ENCODE results near the gene ZC3H7A. TPM values are rescaled to one million over a fixed set of nuclear protein-coding genes. Genes with fewer than 3 reads are reported as not detected.
A peak's percentile ranks its signal among the peaks of the same experiment; 100 is the strongest.

The ZC3H7A gene, protein sequence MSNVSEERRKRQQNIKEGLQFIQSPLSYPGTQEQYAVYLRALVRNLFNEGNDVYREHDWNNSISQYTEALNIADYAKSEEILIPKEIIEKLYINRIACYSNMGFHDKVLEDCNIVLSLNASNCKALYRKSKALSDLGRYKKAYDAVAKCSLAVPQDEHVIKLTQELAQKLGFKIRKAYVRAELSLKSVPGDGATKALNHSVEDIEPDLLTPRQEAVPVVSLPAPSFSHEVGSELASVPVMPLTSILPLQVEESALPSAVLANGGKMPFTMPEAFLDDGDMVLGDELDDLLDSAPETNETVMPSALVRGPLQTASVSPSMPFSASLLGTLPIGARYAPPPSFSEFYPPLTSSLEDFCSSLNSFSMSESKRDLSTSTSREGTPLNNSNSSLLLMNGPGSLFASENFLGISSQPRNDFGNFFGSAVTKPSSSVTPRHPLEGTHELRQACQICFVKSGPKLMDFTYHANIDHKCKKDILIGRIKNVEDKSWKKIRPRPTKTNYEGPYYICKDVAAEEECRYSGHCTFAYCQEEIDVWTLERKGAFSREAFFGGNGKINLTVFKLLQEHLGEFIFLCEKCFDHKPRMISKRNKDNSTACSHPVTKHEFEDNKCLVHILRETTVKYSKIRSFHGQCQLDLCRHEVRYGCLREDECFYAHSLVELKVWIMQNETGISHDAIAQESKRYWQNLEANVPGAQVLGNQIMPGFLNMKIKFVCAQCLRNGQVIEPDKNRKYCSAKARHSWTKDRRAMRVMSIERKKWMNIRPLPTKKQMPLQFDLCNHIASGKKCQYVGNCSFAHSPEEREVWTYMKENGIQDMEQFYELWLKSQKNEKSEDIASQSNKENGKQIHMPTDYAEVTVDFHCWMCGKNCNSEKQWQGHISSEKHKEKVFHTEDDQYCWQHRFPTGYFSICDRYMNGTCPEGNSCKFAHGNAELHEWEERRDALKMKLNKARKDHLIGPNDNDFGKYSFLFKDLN
- 65.0 and 67.2 TPM in 2 replicates for total RNA-seq (2021)
- percentile 86 among the genes with signal in this experiment for Bru-seq, nascent RNA
- BruChase-seq, experiment 1, labeled RNA remaining after a 2-hour chase, result percentile 87 among the genes with signal in this experiment
- BruChase-seq, experiment 2, labeled RNA remaining after a 6-hour chase, result percentile 88 among the genes with signal in this experiment
- long read RNA-seq, transcript ZC3H7A-201 (23 exons, 3,825 nt), result major isoform, 67 of 107 reads
- long read RNA-seq, partial matches to known transcripts, result 12 of 107 reads
- long read RNA-seq, other reads (novel, unspliced or antisense), result 28 of 107 reads

DNA sequence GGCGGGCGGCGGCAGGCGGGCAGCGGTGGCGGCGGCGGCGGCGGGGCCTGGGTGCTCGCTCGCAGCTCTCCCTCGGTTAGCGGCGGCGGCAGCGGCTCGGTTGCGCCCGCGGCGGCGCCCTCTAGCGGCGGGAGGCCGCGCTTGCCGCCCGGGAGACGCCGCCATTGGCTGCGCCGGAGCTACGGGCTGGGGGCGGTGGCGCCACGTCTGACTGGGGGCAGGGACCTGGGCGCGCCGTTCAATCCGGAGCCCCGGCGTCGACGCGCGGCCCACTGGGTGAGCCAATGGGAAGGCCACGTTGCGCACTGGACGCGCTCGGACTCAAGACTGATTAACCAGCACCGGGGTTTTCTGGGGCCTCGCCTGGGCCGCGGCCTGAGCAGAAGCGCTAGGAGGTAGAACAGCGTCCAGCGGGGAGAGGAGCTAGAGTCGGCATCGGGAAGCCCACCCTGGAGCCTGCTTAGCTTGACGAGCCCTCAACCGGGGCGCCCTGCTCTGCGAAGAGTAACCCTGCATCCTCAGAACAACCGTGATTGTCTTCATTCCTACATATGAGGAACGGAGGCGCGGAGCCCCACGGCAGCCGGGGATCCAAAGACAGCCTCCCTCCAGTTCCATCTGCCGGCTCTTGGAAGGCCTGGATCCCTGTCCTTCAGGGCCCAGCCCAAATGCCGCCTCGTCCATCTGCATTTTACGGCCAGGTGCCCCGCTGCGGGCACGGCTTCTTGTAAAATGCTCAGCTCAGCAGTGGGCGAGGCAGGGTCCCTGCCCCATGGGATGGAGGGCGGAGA lies at the start of gene ZC3H7A:
Gene ZC3H7A (minus strand): TSS at position 93 of the 791 bp plus-strand sequence. CDS start 14,904 bp downstream, outside the sequence.
- Histone ChIP-seq H3K4me1 (ENCODE audit: insufficient read depth, low read length, poor library complexity, severe bottlenecking) (peaks cover 19% of the 10 kb centered on the region), H3K9me3 (ENCODE audit: low read depth, low read length, poor library complexity, severe bottlenecking) (no peaks in the 10 kb centered on the region), H3K36me3 (ENCODE audit: insufficient read depth, low read length, poor library complexity, severe bottlenecking) (peaks cover 12% of the 10 kb centered on the region), H3K27ac (ENCODE audit: low read depth, low read length, poor library complexity, severe bottlenecking) (peak within 1 kb of the TSS; percentile 85), H3K4me3 (ENCODE audit: low read depth, low read length, poor library complexity, severe bottlenecking) (peak within 1 kb of the TSS; percentile 83), H3K27me3 (replicated peaks; ENCODE audit: insufficient read depth, low read depth, low read length, poor library complexity) (no peaks in the 10 kb centered on the region)
- DNase-seq (ENCODE audit: low spot score), result peak; percentile 98
- TF ChIP-seq EZH2 (IDR thresholded peaks at IDR 0.05; ENCODE audit: borderline replicate concordance, low read depth, low read length, poor library complexity, severe bottlenecking), result no peak
- TF ChIP-seq, protein P1, sequence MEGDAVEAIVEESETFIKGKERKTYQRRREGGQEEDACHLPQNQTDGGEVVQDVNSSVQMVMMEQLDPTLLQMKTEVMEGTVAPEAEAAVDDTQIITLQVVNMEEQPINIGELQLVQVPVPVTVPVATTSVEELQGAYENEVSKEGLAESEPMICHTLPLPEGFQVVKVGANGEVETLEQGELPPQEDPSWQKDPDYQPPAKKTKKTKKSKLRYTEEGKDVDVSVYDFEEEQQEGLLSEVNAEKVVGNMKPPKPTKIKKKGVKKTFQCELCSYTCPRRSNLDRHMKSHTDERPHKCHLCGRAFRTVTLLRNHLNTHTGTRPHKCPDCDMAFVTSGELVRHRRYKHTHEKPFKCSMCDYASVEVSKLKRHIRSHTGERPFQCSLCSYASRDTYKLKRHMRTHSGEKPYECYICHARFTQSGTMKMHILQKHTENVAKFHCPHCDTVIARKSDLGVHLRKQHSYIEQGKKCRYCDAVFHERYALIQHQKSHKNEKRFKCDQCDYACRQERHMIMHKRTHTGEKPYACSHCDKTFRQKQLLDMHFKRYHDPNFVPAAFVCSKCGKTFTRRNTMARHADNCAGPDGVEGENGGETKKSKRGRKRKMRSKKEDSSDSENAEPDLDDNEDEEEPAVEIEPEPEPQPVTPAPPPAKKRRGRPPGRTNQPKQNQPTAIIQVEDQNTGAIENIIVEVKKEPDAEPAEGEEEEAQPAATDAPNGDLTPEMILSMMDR (conservative IDR thresholded peaks at IDR 0.05; ENCODE audit: low read depth, low read length), result peak; percentile 55
- POLR2A ChIA-PET (ENCODE audit: low non-redundant PET), result interaction anchor here (0.5 to 0.6 kb wide), 4 partner anchors 10 to 155 kb away, joined by 3 to 14 read pairs (median 6); no protein-coding TSS in a partner anchor
- intact Hi-C loops (cut with micrococcal nuclease; ENCODE audit: unreplicated experiment), result loop anchor here (5.0 to 10.0 kb wide), 2 partner anchors 50 to 267 kb away; no protein-coding TSS in a partner anchor
- BruUV-seq (replicated peaks), result TSS peak; percentile 72
- CTCF ChIA-PET, result interaction anchor here (1.1 kb wide), 1 partner anchor 54 kb away, joined by 3 read pairs; the partner anchor contains the start of gene TXNDC11

DNA sequence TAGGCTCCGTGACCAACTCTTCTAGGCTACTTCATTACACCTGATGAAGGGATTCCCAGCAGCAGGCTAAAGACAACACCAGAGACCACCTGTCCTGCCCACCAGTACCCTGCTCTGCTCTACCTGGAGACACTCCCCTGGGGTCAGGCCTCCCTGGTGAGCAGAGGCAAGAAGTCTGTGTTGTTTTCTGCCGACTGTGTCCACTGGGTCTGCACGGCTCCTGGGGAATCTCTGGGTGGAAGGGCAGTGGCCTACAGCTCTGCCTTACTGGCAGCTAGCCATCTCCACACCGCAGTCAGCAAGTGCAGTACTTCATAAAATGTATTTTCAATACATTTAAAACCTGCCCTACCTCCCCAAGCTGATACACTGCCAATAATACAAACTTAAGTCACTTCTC lies 47.4 kb upstream of the ZC3H7A start:
- Histone ChIP-seq H3K4me3 (ENCODE audit: low read depth, low read length, poor library complexity, severe bottlenecking) (no peak overlapping the region), H3K4me1 (ENCODE audit: insufficient read depth, low read length, poor library complexity, severe bottlenecking) (peaks cover 5% of the 10 kb centered on the region), H3K36me3 (ENCODE audit: insufficient read depth, low read length, poor library complexity, severe bottlenecking) (peaks cover 96% of the 10 kb centered on the region), H3K9me3 (ENCODE audit: low read depth, low read length, poor library complexity, severe bottlenecking) (no peaks in the 10 kb centered on the region), H3K27me3 (replicated peaks; ENCODE audit: insufficient read depth, low read depth, low read length, poor library complexity) (no peaks in the 10 kb centered on the region), H3K27ac (ENCODE audit: low read depth, low read length, poor library complexity, severe bottlenecking) (no peak overlapping the region)
- POLR2A ChIA-PET (ENCODE audit: low non-redundant PET), result no interaction called here
- DNase-seq (ENCODE audit: low spot score), result no peak
- no peak for TF ChIP-seq EZH2 (IDR thresholded peaks at IDR 0.05; ENCODE audit: borderline replicate concordance, low read depth, low read length, poor library complexity, severe bottlenecking)
- TF ChIP-seq, protein P1 (conservative IDR thresholded peaks at IDR 0.05; ENCODE audit: low read depth, low read length), result no peak
- intact Hi-C loops (cut with micrococcal nuclease; ENCODE audit: unreplicated experiment), result no loop called here
- BruUV-seq (replicated peaks), result no TSS peak
- CTCF ChIA-PET, result no interaction called here
